Measurements from ENCODE around the gene MBNL1. TPM values are rescaled to one million over a fixed set of nuclear protein-coding genes. Genes with fewer than 3 reads are reported as not detected.

The MBNL1 gene
- total RNA-seq, 1 experiment from 2014 or later: 140 TPM

DNA sequence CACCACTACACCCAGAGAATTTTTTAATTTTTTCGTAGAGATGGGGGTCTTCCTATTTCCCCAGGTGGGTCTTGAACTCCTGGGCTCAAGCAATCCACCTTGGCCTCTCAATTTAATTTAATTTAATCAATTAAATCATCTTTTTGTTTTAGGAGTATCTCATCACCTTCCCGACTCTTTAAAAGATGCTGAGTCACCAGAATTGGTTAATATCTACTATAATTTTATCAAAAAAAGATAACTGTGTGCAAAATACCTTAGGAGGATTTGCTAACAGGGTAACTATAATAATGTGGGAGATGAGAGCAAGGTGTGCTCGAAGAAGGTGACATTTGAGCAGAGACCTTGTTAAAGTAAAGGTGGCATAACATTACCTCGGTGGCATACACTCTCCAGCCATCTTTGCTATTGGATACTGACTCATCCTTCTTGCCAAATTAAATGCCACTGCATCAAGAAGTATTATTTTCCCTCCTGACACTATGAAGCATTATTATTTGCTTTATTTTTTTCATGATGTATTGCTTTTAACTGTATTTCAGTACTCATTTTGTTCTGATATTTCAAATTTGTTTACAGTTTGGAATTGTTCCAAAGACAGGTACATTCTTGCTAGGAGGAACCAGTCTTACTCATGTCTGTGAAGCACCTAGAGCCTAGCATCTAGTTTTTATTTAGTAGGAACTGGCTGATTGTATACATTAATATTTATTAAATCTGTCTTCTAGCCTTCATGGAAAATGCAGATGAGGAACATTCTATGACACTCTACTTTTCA, 200.7 kb downstream of the MBNL1 start:
- ChIA-PET CTCF (no interaction called here), POLR2A (no interaction called here)
- DNase-seq (ENCODE audit: low read depth, low spot score) (no peak), ATAC-seq (no peak)
- Histone ChIP-seq H3K4me1 (ENCODE audit: control insufficient read depth, insufficient read depth, low read length) (no peaks in the 10 kb centered on the region), H3K36me3 (ENCODE audit: control insufficient read depth, insufficient read depth, low read length) (peaks cover 3% of the 10 kb centered on the region; the same call in 1 of the 2 replicates), H3K27ac (ENCODE audit: low read length) (no peak overlapping the region), H3K4me3 (ENCODE audit: low read depth in 2 of 2, low read length in 2 of 2) (no peak overlapping the region), H3K9me3 (ENCODE audit: control insufficient read depth, insufficient read depth, low read depth, low read length) (no peaks in the 10 kb centered on the region), H3K27me3 (ENCODE audit: control insufficient read depth, insufficient read depth, low read length) (no peaks in the 10 kb centered on the region)
- in situ Hi-C loops (cut with HindIII; ENCODE audit: low pct_unique_long_range_greater_than_20kb, low sequenced_read_pairs): no loop called here
- TF ChIP-seq REST (IDR thresholded peaks at IDR 0.05; ENCODE audit: insufficient read depth in 1 of 2, low read depth in 2 of 2, low read length in 1 of 2) (no peak), TCF7L2 (IDR thresholded peaks at IDR 0.05; ENCODE audit: low read depth, low read length) (no peak), SIN3A (IDR thresholded peaks at IDR 0.05; ENCODE audit: borderline replicate concordance, insufficient read depth, low read depth, low read length) (no peak), POLR2AphosphoS5 (IDR thresholded peaks at IDR 0.05; ENCODE audit: low read depth, low read length) (0 out of 2 replicates have a peak, but pooled peaks have one; percentile 1), CTCF (IDR thresholded peaks at IDR 0.05) (no peak)
- BruUV-seq (replicated peaks): no TSS peak
- intact Hi-C loops (cut with micrococcal nuclease; ENCODE audit: unreplicated experiment): loop anchor here (5.0 kb wide), 1 partner anchor 53 kb away; no protein-coding TSS in a partner anchor

DNA sequence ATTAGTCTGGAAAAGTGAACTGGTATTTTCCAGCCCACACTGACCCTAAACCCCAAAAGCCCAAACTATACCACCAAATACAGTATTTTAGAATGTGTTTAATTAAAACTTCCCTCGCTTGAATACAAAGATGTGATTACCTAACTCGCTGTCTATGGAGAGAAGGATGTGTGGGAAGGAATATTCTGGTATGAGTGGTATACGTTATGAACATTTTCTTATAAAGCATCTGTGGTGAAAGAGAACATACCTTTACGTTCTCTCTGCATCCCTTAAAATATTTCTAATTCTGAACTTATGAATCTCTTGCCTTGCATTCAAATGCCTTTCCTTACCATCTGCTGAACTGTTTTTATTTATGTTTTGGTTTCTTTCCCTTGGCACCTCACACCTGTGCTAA, 201.4 kb downstream of the MBNL1 start:
- in situ Hi-C loops (cut with HindIII; ENCODE audit: low pct_unique_long_range_greater_than_20kb, low sequenced_read_pairs): no loop called here
- intact Hi-C loops (cut with micrococcal nuclease; ENCODE audit: unreplicated experiment): loop anchor here (5.0 kb wide), 1 partner anchor 52 kb away; no protein-coding TSS in a partner anchor
- no peaks in the 10 kb centered on the region for H3K27me3 ChIP-seq (ENCODE audit: control insufficient read depth, insufficient read depth, low read length)
- BruUV-seq (replicated peaks): no TSS peak
- ChIA-PET POLR2A (no interaction called here), CTCF (no interaction called here)
- no peak overlapping the region for H3K27ac ChIP-seq (ENCODE audit: low read length)
- H3K4me3 ChIP-seq (ENCODE audit: low read depth in 2 of 2, low read length in 2 of 2): no peak overlapping the region
- no peaks in the 10 kb centered on the region for H3K9me3 ChIP-seq (ENCODE audit: control insufficient read depth, insufficient read depth, low read depth, low read length)
- DNase-seq (ENCODE audit: low read depth, low spot score): no peak
- TF ChIP-seq CTCF (IDR thresholded peaks at IDR 0.05) (no peak), POLR2AphosphoS5 (IDR thresholded peaks at IDR 0.05; ENCODE audit: low read depth, low read length) (no peak), SIN3A (IDR thresholded peaks at IDR 0.05; ENCODE audit: borderline replicate concordance, insufficient read depth, low read depth, low read length) (no peak), REST (IDR thresholded peaks at IDR 0.05; ENCODE audit: insufficient read depth in 1 of 2, low read depth in 2 of 2, low read length in 1 of 2) (no peak), TCF7L2 (IDR thresholded peaks at IDR 0.05; ENCODE audit: low read depth, low read length) (no peak)
- no peaks in the 10 kb centered on the region for H3K4me1 ChIP-seq (ENCODE audit: control insufficient read depth, insufficient read depth, low read length)
- ATAC-seq: no peak
- no peaks in the 10 kb centered on the region; the same call in 1 of the 2 replicates for H3K36me3 ChIP-seq (ENCODE audit: control insufficient read depth, insufficient read depth, low read length)

Measured in Panc1 (cell line).